Motor neuron (in vitro differentiated cells): ENCODE data around the gene NRF1. TPM values are rescaled to one million over a fixed set of nuclear protein-coding genes. Genes with fewer than 3 reads are reported as not detected.
"Not testable (repeated sequence)": the region's sequence is repeated elsewhere in the genome, so short reads cannot be mapped to it uniquely, and the experiment has no call there.

Source experiments
- ATAC-seq, 8 experiments: fragments of 200-7000 bp; cut with Tn5 transposase; replicated peaks in 6 of 8; 2 replicates each; pipeline ENCODE4 v1.8.0; 2021; ENCODE audit warnings: mild to moderate bottlenecking in 8 of 8, moderate library complexity in 8 of 8
- H3K27ac ChIP-seq, 2 donors: fragments of 250-450 bp; sonication (Bioruptor Pico); 2 replicates each; pipeline ENCODE4 v1.9.0; 2021; ENCODE audit warnings: antibody characterized with exemption in 2 of 2, mild to moderate bottlenecking in 2 of 2, moderate library complexity in 1 of 2
- H3K4me1 ChIP-seq, 2 donors: fragments of 250-450 bp; sonication (Bioruptor Pico); replicated peaks in 1 of 2; 2 replicates each; pipeline ENCODE4 v1.6.1; 2021; ENCODE audit warnings: antibody characterized with exemption in 2 of 2, mild to moderate bottlenecking in 2 of 2, moderate library complexity in 1 of 2
- H3K4me3 ChIP-seq, 5 donors: fragments of 250-450 bp; sonication (Bioruptor Pico); 2 replicates each; pipeline ENCODE4 v1.9.0; 2021; ENCODE audit warnings: antibody characterized with exemption in 5 of 5, mild to moderate bottlenecking in 5 of 5, moderate library complexity in 4 of 5
- WGBS, 10 experiments: fragments of 450-650 bp; shearing (Covaris generic); methylation state at CpG; one replicate each; pipeline ENCODE4 v1.0.0; 2022; 5-methylcytosine and 5-hydroxymethylcytosine counted together
- in situ Hi-C, 9 experiments: fragments of 400-800 bp; cut with MboI; loops; one replicate each; pipeline ENCODE4 v1.15.0; 2021; ENCODE audit warnings: low sequenced_read_pairs in 9 of 9, low pct_unique_long_range_greater_than_20kb in 2 of 9; ENCODE audit not compliant: unreplicated experiment in 9 of 9
- total RNA-seq, 8 experiments: library from RNA; unstranded; fragments of 300-600 nt; gene quantifications; 2 replicates each; pipeline versions ENCODE4 v1.2.3 to v1.2.4, GENCODE V29; 2022

Gene NRF1
- total RNA-seq, 8 experiments from 2014 or later, result 7.1 to 24.4 (median 11.5) TPM

DNA sequence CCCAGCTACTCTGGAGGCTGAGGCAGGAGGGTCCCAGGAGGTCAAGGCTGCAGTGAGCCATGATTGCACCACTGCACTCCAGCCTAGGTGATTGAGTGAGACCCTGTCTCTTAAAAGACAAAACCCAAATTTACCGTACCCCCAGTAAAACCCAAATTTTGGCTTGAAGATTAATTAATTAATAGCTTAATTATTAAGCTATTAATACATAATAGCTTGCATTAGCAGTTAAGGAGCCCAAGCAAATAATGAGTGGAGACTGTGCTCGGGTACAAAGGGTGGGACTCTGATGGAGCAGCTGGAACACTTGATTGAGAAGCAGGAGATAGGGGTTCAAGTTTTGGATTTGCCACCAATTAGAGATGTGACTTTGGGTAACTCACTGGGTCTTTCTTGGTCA, 28.9 kb downstream of the NRF1 start:
- WGBS, 10 experiments, result 92 to 100% (median 100%) methylated on average over 1 to 2 of the region's 2 CpGs; no CpG with 5 or more reads in 3 of the 10 experiments

DNA sequence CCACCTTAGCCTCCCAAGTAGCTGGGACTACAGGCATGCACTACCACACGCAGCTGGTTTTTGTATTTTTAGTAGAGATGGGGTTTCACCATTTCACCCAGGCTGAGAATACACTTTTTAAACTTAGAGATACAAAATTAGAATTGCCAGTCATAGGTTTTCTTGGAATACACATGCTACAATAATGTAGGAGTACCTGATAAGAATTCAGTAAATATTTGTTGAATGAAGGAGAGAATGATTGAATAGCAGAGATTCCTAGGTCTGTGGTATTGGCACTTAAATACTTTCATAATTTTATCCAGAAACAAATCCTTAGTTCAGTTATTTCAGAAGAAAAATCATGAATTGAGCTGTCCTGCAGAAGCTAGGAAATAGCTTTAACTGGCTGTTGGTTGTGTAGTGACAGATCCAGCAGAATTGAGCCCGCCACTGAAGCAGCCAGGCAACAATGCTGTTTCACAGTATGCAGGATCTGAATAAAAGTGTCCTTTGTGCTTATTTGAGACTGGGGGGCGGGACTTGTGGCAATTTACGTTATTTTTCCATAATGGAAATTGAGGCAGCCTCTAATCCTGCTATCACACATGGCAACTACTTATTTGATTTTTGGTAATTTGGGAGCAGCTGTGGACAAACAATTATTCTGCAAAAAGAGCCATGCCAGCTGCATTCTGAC, 31.5 kb downstream of the NRF1 start:
- H3K27ac ChIP-seq, result no peak overlapping the region
- no peak overlapping the region for H3K4me3 ChIP-seq
- peak in 3 of 8 experiments; percentile 50 to 69 (median 54) for ATAC-seq
- peaks cover 6 to 7% of the 10 kb centered on the region in 2 donors for H3K4me1 ChIP-seq
- 25 to 100% (median 45%) methylated on average over 1 to 4 of the region's 4 CpGs; no CpG with 5 or more reads in 2 of the 10 experiments for WGBS, 10 experiments
- in situ Hi-C loops, result loop anchor here in 1 of 9 experiments (25.0 kb wide), 1 partner anchor 431 kb away; no protein-coding TSS in a partner anchor

More for the DNA sequence above, 28.9 kb downstream of the NRF1 start:
- H3K27ac ChIP-seq, result no peak overlapping the region
- in situ Hi-C loops, result loop anchor here in 1 of 9 experiments (25.0 kb wide), 1 partner anchor 428 kb away; no protein-coding TSS in a partner anchor
- H3K4me1 ChIP-seq, result peaks cover 6 to 7% of the 10 kb centered on the region in 2 donors
- no peak overlapping the region for H3K4me3 ChIP-seq
- no peak for ATAC-seq

- WGBS, 10 experiments, result 40 to 100% (median 58%) methylated on average over 1 to 6 of the region's 6 CpGs
- in situ Hi-C loops, result loop anchor here in 1 of 9 experiments (25.0 kb wide), 1 partner anchor 431 kb away; no protein-coding TSS in a partner anchor
These were observed 32.1 kb downstream of the NRF1 start for GRCh38 chr7:129643550-129644170.

GRCh38 chr7:129644634-129645230, 33.2 kb downstream of the NRF1 start:
- Histone ChIP-seq H3K27ac (no peak overlapping the region), H3K4me3 (no peak overlapping the region), H3K4me1 (peaks cover 6 to 7% of the 10 kb centered on the region in 2 donors)
- WGBS, 10 experiments, result 0 to 78% (median 0%) methylated on average over 2 of the region's 2 CpGs; no CpG with 5 or more reads in 3 of the 10 experiments
- in situ Hi-C loops, result loop anchor here in 1 of 9 experiments (25.0 kb wide), 1 partner anchor 432 kb away; no protein-coding TSS in a partner anchor
- peak in 3 of 8 experiments; percentile 49 to 62 (median 61) for ATAC-seq

More at GRCh38 chr7:129643550-129644170, 32.1 kb downstream of the NRF1 start:
- H3K27ac ChIP-seq, result no peak overlapping the region
- peak in 3 of 8 experiments; percentile 22 to 43 (median 23) for ATAC-seq
- H3K4me3 ChIP-seq, result no peak overlapping the region
- peaks cover 6 to 7% of the 10 kb centered on the region in 2 donors for H3K4me1 ChIP-seq

DNA sequence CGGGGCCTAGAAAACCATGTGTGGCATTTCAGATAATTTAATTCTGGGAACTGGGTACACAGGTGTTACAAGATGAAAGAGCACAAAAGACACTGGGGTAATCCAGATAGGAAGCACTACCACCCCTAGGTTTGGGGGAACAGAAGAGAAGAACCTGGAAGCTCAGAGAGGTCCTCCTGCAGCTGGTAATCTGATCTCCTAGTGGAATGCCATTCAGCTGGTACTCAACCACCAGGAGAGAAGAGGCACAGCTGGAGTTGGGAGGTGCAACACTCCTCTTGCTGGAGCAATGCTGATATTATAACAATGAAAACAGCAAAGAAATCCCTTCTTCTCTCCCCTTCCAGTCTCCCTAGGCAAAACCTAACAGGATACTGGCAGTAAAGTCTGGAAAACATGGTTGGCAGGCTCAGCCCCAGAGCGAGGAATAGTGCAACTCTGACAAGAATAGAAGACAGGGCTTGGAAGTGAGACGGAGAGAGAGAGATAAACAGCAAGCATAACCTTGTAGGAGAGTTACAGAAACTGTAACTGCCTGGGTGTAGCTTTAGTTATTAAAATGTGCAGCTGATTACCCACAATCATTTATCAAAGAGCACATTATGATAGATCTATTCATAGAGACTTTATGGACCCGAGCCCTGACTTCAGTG, 35.0 kb downstream of the NRF1 start:
- WGBS, 10 experiments, result 83 to 100% (median 92%) methylated on average over 1 to 4 of the region's 4 CpGs; no CpG with 5 or more reads in 3 of the 10 experiments
- in situ Hi-C loops, result loop anchor here in 1 of 9 experiments (25.0 kb wide), 1 partner anchor 434 kb away; no protein-coding TSS in a partner anchor
- no peak for ATAC-seq
- Histone ChIP-seq H3K27ac (no peak overlapping the region), H3K4me1 (peaks cover 6 to 7% of the 10 kb centered on the region in 2 donors), H3K4me3 (no peak overlapping the region)

DNA sequence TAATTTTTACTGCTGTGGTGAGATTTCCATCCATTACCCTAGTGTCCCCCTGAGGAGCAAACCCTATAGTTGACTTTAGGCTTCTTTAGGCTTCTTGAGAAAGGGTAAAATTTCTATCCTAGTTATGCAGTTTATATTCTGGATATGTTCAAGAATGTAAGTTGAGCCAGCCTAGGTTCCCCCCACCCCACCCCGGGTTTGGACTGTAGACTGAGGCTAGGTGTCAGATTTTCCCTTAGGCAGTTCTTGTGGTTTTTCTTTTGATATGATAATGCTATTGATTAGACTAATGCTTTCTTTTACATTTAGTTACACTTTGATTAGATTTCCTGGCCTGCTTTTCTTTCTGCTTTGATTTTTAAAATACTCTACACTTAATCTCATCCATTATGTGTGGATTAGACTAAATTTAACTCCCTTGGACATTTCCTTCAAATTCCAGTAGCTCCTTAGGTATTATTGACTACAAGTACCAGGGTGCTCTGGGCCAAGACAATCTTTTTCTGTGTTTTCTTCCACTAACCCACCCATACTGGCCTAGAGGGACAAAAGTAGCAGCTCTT, 37.7 kb downstream of the NRF1 start:
- in situ Hi-C loops, result loop anchor here in 1 of 9 experiments (25.0 kb wide), 1 partner anchor 437 kb away; no protein-coding TSS in a partner anchor

DNA sequence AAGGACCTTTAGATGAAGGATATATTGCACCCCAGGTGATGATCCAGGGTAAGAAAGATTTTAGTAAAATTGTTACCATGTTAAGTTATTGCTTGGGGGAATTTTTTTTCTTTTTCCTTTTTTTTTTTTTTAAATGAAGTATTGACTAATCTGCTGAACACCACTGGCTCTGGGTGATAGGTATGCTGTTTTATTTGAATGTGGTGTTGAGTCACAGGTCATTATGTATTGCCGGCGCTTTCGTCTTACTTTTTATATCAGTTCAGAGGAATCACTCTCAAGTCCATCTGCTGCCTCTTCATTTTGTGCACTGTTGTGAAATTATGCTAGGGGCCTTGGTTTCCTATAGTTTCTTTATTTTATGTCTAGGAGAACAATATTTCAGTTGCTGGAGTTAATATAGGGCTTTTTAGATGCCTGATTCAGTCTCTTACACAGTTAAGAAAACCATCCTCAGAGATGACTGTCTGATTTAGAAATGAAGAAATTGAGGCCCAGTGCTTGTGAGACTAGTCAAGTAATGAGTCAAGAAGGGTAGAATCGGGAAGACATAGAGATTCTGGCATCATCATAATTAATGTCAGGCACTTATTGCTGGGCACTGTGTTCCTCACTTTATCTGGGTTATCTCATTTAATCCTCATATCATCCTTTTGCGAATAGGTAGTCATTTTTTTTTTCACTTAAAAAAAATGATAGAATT, 38.7 kb downstream of the NRF1 start:
- 76 to 100% (median 96%) methylated on average over 1 to 5 of the region's 5 CpGs; no CpG with 5 or more reads in 1 of the 10 experiments for WGBS, 10 experiments
- ATAC-seq, result no peak
- Histone ChIP-seq H3K4me3 (no peak overlapping the region), H3K4me1 (no peaks in the 10 kb centered on the region), H3K27ac (no peak overlapping the region)
- in situ Hi-C loops, result loop anchor here in 3 of 9 experiments (25.0 kb wide), 1 partner anchor 362 kb away; no protein-coding TSS in a partner anchor

More for the DNA sequence above, 37.7 kb downstream of the NRF1 start:
- ATAC-seq, result peak in 1 of 8 experiments; percentile 42
- Histone ChIP-seq H3K4me1 (no peaks in the 10 kb centered on the region), H3K27ac (no peak overlapping the region), H3K4me3 (no peak overlapping the region)
- WGBS, 10 experiments, result 0 to 100% (median 45%) methylated on average over 1 of the region's 1 CpG; no CpG with 5 or more reads in 4 of the 10 experiments

- H3K27ac ChIP-seq, result no peak overlapping the region
- no peaks in the 10 kb centered on the region for H3K4me1 ChIP-seq
- 89 to 100% (median 100%) methylated on average over 1 of the region's 1 CpG; no CpG with 5 or more reads in 4 of the 10 experiments for WGBS, 10 experiments
- no peak for ATAC-seq
- in situ Hi-C loops, result loop anchor here in 3 of 9 experiments (25.0 kb wide), 1 partner anchor 359 kb away; no protein-coding TSS in a partner anchor
- H3K4me3 ChIP-seq, result no peak overlapping the region
These were observed 41.4 kb downstream of the NRF1 start for GRCh38 chr7:129652914-129653313.

DNA sequence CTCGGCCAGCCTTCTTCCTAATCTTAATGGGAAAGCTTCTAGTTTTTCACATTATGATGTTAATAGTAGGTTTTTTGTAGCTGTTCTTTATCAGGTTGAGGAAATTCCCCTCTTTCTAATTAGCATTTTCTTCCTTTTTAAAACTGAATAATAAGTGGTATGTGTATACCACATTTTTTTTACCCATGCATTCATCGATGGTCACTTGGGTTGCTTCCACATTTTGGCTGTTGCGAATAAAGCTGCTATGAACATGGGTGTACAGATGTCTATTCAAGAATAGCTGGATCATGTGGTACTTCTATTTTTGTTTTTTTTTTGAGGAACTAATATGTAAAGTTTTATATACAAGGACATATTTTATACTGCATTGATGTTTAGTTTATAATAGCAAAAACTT, 44.3 kb downstream of the NRF1 start:
- ATAC-seq, result no peak
- WGBS, 10 experiments, result 20 to 100% (median 92%) methylated on average over 1 to 3 of the region's 3 CpGs; no CpG with 5 or more reads in 2 of the 10 experiments
- in situ Hi-C loops, result loop anchor here in 3 of 9 experiments (25.0 kb wide), 1 partner anchor 356 kb away; no protein-coding TSS in a partner anchor
- H3K4me3 ChIP-seq, result no peak overlapping the region
- H3K27ac ChIP-seq, result no peak overlapping the region
- no peaks in the 10 kb centered on the region for H3K4me1 ChIP-seq

DNA sequence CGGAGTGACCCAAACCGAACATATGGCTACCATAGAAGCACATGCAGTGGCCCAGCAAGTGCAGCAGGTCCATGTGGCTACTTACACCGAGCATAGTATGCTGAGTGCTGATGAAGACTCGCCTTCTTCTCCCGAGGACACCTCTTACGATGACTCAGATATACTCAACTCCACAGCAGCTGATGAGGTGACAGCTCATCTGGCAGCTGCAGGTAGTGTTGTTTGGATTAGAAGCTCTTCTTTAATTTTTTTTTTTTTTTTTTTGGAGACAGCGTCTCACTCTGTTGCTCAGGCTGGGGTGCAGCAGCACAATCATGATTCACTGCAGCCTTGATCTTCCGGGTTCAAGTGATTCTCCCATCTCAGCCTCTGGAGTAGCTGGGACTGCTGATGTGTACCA, 45.8 kb downstream of the NRF1 start:
- WGBS, 10 experiments, result 83 to 100% (median 97%) methylated on average over 1 to 8 of the region's 8 CpGs; no CpG with 5 or more reads in 2 of the 10 experiments
- in situ Hi-C loops, result loop anchor here in 3 of 9 experiments (25.0 kb wide), 1 partner anchor 355 kb away; no protein-coding TSS in a partner anchor
- no peak overlapping the region for H3K4me3 ChIP-seq
- no peaks in the 10 kb centered on the region for H3K4me1 ChIP-seq
- no peak overlapping the region for H3K27ac ChIP-seq
- ATAC-seq, result no peak

DNA sequence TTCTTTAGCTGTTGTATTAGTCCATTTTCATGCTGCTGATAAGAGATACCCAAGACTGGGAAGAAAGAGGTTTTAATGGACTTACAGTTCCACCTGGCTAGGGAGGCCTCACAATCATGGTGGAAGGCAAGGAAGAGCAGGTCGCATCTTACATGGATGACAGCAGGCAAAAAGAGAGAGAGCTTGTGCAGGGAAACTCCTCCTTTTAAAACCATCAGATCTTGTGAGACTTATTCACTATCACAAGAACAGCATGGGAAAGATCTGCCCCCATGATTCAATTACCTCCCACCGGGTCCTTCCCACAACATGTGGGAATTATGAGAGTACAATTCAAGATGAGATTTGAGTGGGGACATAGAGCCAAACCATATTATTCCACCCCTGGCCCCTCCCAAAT, 48.4 kb downstream of the NRF1 start:
- not testable (repeated sequence) for H3K4me1 ChIP-seq, ATAC-seq, H3K27ac ChIP-seq, H3K4me3 ChIP-seq
- in situ Hi-C loops, result loop anchor here in 4 of 9 experiments (10.0 to 25.0 kb wide), 2 partner anchors 165 to 352 kb away; no protein-coding TSS in a partner anchor
- WGBS, 10 experiments, result 0 to 100% (median 88%) methylated on average over 1 to 2 of the region's 2 CpGs; no CpG with 5 or more reads in 6 of the 10 experiments
